Stimulated activated CD4-positive, alpha-beta T cell treated with anti-CD3 and anti-CD28 coated beads, Interleukin-15, amount 100 ng/mL, for 24 hours (primary cell): Measurements from ENCODE around the gene KRTCAP2.

Source experiments
- DNase-seq: peaks from one replicate; pipeline ENCODE4 v3.0.0-alpha.2; 2020

The KRTCAP2 gene

GRCh38 chr1:155130272-155131006 lies 42.7 kb downstream of the KRTCAP2 start:
- DNase-seq, result no peak

- DNase-seq, result no peak
These were observed 44.2 kb downstream of the KRTCAP2 start for GRCh38 chr1:155128755-155129473.

- no peak for DNase-seq
These were observed 44.9 kb downstream of the KRTCAP2 start for GRCh38 chr1:155127967-155128754.

- DNase-seq, result peak; percentile 64
These were observed 45.8 kb downstream of the KRTCAP2 start, which contains the start of gene EFNA1 for GRCh38 chr1:155127105-155127966. TSS of gene EFNA1 (plus strand) at chr1:155127876. CDS start at chr1:155127978, 102 bp downstream.

GRCh38 chr1:155126556-155127104 lies 46.5 kb downstream of the KRTCAP2 start:
- DNase-seq, result peak; percentile 46

DNA sequence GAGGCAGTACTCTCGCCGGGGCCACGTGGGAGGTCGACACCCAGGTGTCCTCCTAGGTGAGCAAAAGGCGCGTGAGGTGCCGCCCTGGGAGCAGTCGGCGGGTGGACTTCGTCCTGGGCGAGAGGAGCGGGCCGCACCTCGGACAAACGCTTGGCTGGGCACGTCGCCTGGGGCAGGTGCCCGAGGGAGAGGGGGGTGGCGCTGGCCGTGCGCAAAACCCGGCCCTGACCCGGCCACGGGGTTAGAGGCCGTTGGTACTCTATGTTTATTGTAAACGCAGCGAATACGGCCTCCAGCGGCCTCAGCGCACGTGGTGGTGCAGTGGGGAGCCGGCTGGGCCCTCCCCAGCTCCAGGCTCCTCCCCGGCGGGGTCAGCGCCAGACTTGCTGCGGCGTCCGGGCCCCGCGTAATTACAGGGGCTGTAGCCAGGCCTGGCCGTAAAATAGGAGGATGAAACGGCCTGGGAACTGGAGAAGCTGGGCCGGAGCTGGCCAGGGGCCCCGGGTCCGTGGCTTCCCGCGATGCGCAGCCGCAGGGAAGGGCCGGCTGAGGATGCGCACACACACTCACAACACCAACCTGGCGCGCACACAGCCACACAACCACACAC lies 47.1 kb downstream of the KRTCAP2 start:
- no peak for DNase-seq

GRCh38 chr1:155125511-155125945 lies 47.6 kb downstream of the KRTCAP2 start:
- DNase-seq, result no peak

DNA sequence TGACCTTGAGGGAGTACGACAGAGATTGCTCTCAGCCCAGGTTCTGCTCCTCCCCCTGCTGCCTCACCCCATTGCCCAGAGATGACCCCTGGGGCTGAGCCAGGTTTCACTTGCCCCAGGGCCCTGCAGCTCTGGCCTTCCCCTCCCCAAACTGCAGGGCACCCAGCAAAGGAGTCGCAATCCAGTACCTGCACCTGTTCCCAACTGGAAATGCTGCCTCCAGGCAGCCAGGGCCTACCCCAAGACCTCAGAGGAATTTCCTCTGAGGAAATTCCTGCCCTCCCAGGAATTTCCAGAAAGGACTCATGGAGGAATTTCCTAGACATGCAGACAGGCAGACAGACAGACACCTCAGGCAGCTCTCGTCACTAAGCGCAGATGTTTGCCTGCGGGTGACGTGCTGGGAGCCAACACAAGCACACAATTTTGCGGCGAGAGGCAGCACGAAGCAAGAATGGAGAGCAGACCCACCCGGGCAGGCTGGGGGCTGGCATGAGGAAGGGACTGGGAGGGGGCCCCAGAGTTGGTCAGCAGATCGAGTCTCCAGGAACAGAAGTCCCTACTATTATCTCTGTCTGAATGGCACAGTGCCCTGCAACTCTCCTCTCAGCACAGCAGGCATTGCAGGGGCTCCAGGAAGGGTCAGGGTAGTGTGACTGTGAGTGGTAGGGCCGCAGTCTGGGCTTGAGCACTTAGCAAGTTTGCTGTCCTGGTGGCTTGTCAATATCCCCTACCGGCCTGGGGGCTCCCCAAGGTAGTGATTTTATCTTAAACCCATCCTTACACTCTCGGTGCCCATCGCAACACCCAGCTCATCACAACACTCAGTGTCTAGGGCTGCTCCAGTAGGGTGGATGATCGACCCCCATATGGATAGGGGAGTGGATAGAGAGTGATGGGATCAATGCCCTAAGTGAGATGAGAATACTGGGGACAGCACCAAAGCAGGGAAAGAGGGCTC lies 48.3 kb downstream of the KRTCAP2 start:
- DNase-seq, result no peak

DNA sequence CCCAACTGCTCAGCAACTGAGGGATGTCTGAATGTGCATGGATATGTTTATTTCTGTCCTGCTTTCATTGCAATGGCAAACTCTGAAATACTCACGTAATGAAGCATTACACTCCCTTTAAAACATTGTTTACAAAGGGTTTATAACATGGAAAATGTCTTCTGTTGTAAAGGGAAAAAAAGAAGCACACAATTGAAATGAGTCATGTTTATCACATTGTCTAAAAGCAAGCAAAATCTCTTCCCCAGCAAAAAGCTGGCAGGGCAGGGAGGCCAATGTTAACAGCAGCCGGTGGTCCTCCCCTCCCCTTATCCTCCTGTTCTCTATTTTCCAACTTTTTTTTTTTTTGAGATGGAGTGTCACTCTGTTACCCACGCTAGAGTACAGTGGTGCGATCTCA lies 49.3 kb downstream of the KRTCAP2 start:
- DNase-seq, result no peak

DNA sequence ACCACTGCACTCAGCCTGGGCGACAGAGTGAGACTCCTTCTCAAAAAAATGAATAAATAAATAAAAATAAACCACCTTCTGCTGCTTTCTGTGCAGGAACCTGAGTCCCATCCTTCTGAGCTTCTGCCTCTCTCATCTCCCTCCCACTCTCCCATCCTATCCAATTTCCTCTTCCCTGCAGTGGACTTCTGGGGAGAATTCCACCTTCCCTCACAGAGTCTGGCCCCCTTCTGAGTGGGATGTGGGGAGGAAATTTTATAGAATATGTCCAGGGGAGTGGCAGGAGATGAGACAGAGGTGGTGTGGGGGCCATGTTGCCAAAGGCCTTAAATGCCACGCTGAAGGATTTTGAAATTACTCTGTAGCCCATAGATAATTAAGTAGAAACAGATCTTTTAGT lies 50.8 kb downstream of the KRTCAP2 start:
- DNase-seq, result no peak

- DNase-seq, result no peak
These were observed 51.9 kb downstream of the KRTCAP2 start for GRCh38 chr1:155121249-155121648.

- no peak for DNase-seq
These were observed 52.9 kb downstream of the KRTCAP2 start for GRCh38 chr1:155120253-155120652.
